Activated CD8-positive, alpha-beta memory T cell treated with anti-CD3 and anti-CD28 coated beads, Interleukin-2, amount 50 U/mL, for 4 hours (primary cell): ENCODE results near the gene CIC.
A peak's percentile ranks its signal among the peaks of the same experiment; 100 is the strongest.

Experiments
- DNase-seq: peaks from one replicate; pipeline ENCODE4 v3.0.0-alpha.2; 2020

Gene CIC

GRCh38 chr19:42278452-42279154, 9.6 kb downstream of the CIC start:
- no peak for DNase-seq

- DNase-seq, result no peak
These were observed 10.3 kb downstream of the CIC start for GRCh38 chr19:42279155-42279901.

DNA sequence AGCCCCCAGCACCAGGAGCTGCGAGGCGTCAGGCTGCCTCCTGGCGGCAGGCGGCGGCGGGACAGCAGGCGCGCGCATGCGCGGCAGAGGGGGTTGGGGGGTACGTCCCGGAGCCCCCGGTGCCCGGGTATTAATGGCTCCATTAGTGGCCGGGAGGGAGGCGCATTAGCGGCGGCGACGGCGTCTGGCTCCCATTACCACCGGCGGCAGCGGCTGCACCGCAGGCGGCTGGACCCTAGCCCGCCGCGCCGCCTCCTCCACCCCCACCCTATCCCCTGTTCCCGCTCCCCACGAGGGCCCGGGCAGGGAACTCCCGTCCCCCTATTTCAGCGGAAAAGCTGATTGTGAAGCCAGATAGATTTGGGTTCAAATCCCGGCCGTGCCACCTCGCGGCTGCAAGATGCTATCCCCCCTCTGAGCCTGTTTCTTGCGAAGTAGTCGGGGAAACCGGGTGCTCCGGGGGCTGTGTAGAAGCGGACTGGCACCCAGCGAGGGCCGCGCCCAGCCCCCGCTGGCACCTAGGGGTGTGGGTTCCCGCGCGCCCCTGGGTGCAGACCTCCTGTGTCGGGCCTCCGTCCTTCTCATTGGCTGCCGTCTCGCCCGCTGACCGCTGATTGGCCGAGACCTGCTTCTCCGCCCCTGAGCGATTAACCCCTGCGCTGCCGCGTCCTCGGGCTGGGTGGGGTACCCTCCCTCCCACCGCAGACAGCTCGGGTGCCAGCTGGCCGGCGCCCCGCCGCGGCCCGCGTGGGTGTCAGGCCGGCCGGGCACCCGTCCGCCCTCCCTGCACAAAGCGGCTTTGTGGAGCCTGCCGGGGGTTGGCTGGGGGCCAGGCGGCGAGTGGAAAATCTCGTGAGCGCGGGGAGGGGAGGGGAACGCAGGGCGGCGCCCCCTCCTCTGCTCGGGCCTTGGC, 11.1 kb downstream of the CIC start:
- DNase-seq, result peak; percentile 80

DNA sequence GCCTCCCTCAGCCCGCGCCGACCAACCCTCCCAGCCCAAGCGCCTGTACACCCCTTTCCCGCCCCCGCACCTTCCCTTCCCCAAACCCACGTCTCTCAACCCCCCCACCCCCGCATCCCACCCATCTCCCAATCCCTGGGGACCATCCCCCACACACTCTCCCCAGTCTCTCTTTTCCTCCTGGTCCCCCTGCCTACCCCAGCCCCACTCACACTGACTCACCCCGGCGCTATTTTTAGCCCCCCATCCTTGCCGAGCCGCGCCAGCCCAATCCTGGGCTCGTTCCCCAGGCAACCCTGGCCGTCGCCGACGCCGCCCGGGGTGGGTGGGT, 11.7 kb downstream of the CIC start:
- peak; percentile 53 for DNase-seq

DNA sequence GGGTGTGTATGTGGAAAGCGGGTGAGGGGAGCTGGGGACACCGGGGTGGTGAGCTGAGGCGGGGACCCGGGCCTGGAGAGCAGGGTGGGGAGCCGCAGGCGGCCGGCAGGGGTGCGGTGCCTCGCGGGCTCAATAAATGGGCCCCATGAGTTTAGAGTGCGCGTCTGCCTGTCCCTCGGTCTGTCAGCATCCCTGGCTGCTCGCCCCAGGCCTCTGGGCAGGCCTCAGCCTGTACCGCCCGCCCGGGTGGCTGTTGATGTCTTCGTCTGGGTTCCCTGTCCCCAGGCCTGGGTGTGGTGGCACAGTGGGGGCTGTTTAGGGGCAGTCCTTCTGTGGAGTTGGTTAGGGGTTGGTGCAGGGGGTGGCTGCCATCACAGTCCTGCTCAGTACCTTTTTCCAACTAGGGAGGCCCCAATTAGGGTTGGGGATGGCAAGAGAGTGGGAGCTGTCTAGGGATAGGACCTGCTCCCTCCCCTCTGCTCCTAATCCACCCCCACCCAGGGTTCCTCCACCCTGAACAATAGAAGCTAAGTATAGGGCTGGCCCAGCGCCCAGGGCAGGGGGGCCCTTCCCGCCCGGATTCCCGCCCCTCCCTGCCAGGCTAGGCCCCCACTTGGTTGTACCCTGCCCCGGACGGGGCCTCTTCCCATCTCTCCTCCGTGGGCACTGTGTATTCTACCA, 12.2 kb downstream of the CIC start:
- DNase-seq, result peak; percentile 18

- peak; percentile 17 for DNase-seq
These were observed 13.0 kb downstream of the CIC start for GRCh38 chr19:42281827-42282762.

- DNase-seq, result no peak
These were observed 13.8 kb downstream of the CIC start for GRCh38 chr19:42282819-42283187.

GRCh38 chr19:42283188-42284065, 14.4 kb downstream of the CIC start:
- peak; percentile 95 for DNase-seq

DNA sequence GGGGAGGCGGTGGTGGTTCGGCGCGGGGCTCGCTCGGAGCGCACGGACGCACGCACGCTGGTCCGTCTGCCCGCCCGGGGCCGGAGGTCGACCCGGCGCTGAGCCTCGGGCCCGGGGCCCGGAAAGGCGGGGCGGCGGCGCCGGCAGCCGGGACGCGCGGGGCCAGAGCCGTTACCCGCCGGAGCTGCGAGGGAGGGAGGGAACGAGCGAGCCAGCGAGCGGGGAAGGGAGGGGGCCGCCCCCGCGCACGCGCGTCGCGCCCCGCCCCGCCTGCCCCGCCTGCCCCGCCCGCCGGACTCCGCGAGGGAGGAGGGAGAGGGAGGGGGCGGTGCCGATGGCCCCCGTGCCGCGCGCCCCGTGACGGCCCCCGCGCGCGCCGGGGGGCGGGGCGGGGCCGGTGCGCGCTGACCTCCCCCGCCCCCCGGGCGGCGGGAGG, 15.0 kb downstream of the CIC start:
- DNase-seq, result peak; percentile 74

- DNase-seq, result peak; percentile 20
These were observed 15.7 kb downstream of the CIC start for GRCh38 chr19:42284591-42285341.

DNA sequence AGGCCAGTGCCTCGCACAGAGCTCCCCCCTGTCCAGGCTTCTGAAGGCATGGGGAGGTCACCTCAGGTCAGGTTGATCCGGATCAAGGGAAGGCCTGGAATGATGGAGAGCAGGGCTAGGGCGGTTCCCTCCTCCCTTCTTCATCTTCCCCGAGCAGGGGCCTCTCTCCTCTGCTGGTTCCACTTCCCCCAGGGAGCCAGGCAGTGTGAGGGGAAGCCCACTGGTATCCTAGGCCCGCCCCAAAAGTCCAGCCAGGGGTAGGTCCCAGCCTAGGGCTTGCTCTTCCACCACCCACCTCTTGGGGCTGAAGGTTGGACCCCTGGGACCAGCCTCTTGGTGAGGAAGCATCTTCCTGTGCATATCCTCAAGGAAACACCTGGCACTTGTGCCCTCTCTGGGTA, 16.5 kb downstream of the CIC start:
- DNase-seq, result peak; percentile 17

- peak; percentile 16 for DNase-seq
These were observed 16.9 kb downstream of the CIC start for GRCh38 chr19:42285988-42286348.

- DNase-seq, result peak; percentile 16
These were observed 17.4 kb downstream of the CIC start for GRCh38 chr19:42286349-42287016.

GRCh38 chr19:42287017-42287826, 18.2 kb downstream of the CIC start:
- DNase-seq, result peak; percentile 15

DNA sequence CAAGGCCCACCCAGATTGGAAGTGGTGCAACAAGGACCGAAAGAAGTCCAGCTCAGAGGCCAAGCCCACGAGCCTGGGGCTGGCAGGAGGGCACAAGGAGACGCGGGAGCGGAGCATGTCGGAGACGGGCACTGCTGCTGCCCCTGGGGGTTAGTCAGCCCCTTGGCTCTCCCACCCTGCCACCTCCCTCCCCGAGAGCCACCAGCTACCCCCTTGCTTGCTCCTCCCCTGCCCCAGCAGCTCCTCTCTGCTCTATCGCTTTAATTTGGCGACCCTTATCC, 18.7 kb downstream of the CIC start:
- DNase-seq, result no peak

DNA sequence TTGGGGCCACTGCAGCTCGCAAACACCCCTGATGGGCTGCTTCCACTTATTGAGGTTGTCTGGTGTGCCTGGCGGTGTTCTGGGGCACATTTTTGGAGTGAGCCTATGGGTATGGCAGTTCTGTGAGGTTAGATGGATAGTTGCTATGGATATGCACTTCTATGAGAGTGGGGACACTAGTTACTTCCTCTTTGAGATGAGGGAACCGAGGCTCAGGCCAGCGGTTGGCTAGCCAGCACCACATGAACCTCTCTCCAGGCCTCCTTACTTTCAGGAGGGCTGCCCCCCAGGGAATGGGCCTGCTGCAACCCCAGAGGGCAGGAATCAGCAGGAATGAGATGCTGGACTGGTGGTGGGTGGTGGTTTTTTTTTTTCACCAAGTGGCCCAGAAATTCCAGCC, 19.3 kb downstream of the CIC start:
- DNase-seq, result no peak

GRCh38 chr19:42288881-42289555, 20.0 kb downstream of the CIC start:
- no peak for DNase-seq

GRCh38 chr19:42289556-42290041, 20.5 kb downstream of the CIC start:
- no peak for DNase-seq
